DMS114 treated with DMSO at 0.1 percent for 48 hours (cell line): ENCODE measurements around the gene XPOT.
A peak's percentile ranks its signal among the peaks of the same experiment; 100 is the strongest.
"Not testable (repeated sequence)": the region's sequence is repeated elsewhere in the genome, so short reads cannot be mapped to it uniquely, and the experiment has no call there.

Source experiments
- DNase-seq: peaks from one replicate; lab custom pipeline; 2025; ENCODE audit not compliant: unreplicated experiment; lab: John Stamatoyannopoulos, UW

XPOT gene

GRCh38 chr12:64403707-64404469 lies at the start of gene XPOT:
Gene XPOT (plus strand): TSS chr12:64404392. CDS start chr12:64410036, 5,644 bp downstream.
- peak; percentile 93 for DNase-seq

- DNase-seq, result not testable (repeated sequence)
Measured at GRCh38 chr12:64356209-64356608, 48.0 kb upstream of the XPOT start.

- DNase-seq, result not testable (repeated sequence)
Measured at GRCh38 chr12:64361173-64361572, 43.0 kb upstream of the XPOT start.

- no peak for DNase-seq
Measured at GRCh38 chr12:64362721-64363305, 41.4 kb upstream of the XPOT start.

GRCh38 chr12:64383675-64384074 lies 20.5 kb upstream of the XPOT start:
- DNase-seq, result no peak

- DNase-seq, result no peak
Measured at GRCh38 chr12:64385019-64385418, 19.2 kb upstream of the XPOT start.

- DNase-seq, result no peak
Measured at GRCh38 chr12:64385468-64385867, 18.7 kb upstream of the XPOT start.

- DNase-seq, result no peak
Measured at GRCh38 chr12:64387197-64387816, 16.9 kb upstream of the XPOT start.

GRCh38 chr12:64389154-64389553 lies 15.0 kb upstream of the XPOT start:
- DNase-seq, result no peak

GRCh38 chr12:64390275-64390851 lies 13.8 kb upstream of the XPOT start, which contains the start of gene C12orf56:
Gene C12orf56 (minus strand): TSS chr12:64390758. CDS start chr12:64390565, 193 bp downstream.
- DNase-seq, result peak; percentile 52

GRCh38 chr12:64392221-64392620 lies 12.0 kb upstream of the XPOT start:
- peak; percentile 51 for DNase-seq

GRCh38 chr12:64395739-64396138 lies 8.5 kb upstream of the XPOT start:
- DNase-seq, result no peak

GRCh38 chr12:64400041-64400440 lies 4.2 kb upstream of the XPOT start:
- no peak for DNase-seq

GRCh38 chr12:64402181-64402580 lies 2.0 kb upstream of the XPOT start:
- no peak for DNase-seq

- DNase-seq, result peak; percentile 60
Measured at GRCh38 chr12:64404470-64405256, 471 bp downstream of the XPOT start.

- no peak for DNase-seq
Measured at GRCh38 chr12:64407342-64408223, 3.4 kb downstream of the XPOT start.

- DNase-seq, result no peak
Measured at GRCh38 chr12:64411427-64411826, 7.2 kb downstream of the XPOT start.

- no peak for DNase-seq
Measured at GRCh38 chr12:64412459-64412858, 8.3 kb downstream of the XPOT start.

GRCh38 chr12:64413884-64414283 lies 9.7 kb downstream of the XPOT start:
- DNase-seq, result no peak

GRCh38 chr12:64418209-64418608 lies 14.0 kb downstream of the XPOT start:
- DNase-seq, result no peak
